C1 segment of cervical spinal cord (tissue), 14 donors: ENCODE results near the gene MSI2.

ENCODE experiments used
- DNase-seq, 14 donors: peaks; one replicate each; lab custom pipeline; 2025; lab: John Stamatoyannopoulos, UW

The MSI2 gene

DNA sequence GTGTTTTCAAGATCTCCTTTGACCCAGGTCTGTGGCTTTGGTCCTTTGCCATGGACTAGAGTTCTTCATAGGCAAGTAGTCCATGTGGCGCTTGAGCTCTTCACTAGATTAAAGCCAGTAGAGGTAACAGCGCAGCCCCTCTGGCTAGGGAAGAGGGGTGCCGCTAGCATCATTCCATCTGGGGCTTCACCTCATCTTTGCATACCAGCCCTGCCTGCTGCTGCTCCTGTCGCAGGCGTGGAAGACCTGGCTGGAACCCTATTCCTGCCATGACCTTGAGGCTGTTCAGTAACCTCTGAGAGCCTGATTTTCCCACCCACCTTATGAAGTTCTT, 198.4 kb downstream of the MSI2 start:
- DNase-seq, result no peak

DNA sequence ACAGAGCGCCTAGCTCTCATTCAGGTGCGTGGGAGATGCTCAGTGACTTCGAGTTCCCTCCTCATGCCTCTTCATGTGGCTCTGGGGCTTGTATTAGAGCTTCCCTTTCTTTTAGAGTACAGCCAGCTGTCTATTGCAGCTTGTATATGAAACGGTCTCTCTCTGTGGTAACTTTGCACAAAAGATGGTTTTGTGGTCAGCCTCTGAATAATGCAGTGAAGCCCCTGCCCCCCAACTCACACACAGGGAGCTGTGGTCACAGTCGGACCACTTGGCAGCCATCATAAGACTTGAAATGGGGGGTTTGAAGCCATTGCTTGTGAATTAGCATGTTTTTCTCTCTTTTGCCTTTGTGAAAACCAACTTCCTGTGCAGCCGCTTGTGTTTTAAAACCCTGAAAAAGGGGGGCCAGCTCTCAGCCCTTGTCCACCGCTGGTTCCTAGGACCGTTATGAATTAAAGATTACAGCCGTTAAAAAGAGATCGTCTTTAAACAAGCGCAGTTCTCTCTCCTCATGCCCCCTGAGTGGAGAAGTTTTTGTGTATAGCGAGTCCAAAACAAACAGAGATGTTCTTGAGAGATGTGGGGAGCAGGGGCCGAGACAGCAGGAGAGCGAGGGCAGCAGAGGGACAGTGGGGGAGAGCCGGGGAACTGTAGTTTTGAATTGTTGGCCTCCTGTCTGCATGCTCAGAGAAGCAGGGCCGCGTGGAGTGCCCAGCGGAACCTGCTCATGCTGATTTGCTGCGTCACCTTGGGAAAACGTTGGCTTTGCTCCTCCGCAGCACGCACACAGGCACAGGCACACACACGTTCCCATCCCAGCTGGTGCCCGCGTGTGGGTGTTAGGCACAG, 199.0 kb downstream of the MSI2 start:
- DNase-seq, result peak in 3 of 14 donors; percentile 26 to 63 (median 31)

DNA sequence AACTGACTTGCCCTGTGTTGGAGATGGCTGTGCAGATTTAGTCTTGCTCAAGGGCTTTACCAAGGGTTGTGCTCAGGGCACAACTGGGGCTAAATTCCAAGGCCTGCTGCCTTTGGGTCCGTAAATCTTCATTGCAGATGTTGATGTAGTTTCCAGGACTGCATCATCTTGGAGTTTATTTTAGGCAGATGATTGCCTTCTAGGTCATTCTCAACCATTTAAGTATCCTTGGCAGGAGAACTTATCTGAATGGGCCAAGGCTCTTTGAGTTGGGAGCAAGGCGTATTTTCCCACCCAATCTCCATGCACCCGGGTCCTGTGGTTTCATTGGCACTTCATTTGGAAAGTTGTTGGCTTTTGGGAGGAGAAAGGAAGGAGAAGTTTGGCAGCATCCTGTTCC, 200.3 kb downstream of the MSI2 start:
- no peak for DNase-seq

DNA sequence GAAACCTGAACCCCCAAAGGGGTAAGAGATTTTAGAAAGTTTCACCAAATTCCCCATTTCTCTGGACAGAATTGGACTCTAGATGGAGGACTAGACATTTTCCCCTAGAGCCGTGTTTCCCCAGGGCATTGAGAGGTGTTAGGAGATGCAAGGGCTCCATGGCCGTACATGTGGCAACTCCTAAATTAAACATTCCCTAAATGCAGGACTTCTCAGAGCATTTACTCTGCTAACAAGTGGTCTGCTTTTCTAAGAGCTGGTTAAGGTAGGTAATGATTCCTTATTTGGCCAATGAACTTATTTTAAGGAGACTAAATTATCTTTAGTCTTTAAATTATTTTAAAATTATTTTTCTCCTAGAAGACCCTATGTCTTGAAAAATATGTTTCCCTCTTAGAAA, 200.9 kb downstream of the MSI2 start:
- DNase-seq, result no peak

DNA sequence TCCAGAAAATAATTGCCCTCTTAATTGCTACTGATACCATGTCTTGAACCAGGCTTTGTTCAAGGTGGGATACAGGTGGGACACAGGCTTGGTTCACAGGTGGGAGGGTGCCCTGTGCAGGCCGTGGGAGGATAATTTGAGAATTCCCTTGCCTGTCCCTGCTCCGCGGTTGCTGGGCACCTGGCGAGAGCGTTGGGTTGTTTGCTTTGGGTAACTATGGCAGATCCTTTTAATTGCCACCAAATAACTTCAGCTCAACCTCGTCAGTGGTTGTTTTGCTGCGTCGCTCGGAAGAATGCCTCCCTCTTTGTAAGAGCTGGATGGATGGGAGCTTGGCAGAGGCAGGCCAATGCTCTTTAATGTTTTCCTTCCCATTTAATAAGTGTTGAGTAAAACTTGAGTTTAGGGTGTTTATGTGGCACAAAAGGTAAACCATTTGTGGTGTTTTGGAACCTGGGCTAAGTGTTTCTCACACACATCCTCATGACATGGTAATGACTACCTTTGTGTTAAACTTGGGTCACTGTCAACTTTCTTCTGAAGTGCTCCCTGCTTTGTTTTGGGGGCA, 202.5 kb downstream of the MSI2 start:
- DNase-seq, result no peak

DNA sequence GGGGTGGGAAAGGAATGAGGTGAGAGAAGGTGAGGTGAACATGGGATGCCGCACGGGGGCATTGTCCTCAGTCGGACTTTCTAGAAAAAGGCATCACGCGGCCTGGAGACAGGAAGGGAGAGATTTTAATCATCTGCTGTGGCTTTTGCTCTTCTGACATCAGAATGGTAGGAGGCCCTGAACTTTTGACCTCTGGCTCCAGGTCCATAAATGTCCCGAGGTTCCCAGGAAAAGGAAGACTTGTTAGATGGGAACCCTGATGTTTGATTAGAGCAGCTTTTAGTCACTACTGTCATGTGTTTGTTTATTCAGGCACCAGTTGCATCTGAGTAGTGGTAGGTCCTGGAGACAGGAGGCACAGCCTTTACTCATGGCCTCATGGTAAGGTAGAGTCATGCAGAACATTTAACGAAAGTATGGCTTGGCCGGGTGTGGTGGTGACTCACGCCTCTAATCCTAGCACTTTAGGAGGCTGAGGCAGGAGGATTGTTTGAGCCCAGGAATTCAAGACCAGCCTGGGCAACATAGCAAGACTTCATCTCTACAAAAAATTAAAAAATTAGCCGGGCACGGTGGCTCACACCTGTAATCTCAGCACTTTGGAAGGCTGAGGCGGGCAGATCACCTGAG, 203.1 kb downstream of the MSI2 start:
- DNase-seq, result no peak

DNA sequence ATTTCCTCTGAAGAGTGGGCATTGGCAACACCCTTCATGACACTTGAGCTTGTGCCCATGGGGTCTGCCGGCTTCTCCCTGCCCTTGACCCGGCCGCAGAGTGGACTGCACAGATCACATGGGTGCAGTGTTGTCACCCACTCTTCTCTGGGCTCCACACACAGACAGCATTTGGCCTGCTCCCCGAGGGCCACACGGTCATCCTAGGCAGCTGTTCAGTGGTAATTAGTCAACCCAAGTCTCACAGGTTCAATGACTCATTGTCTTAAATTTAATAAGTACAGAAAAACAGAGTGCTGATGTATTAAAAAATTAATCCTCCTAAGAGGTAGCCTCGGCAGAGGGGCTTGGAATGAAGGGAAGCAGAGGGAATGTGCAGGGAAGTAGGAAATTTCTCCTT, 204.8 kb downstream of the MSI2 start:
- no peak for DNase-seq

DNA sequence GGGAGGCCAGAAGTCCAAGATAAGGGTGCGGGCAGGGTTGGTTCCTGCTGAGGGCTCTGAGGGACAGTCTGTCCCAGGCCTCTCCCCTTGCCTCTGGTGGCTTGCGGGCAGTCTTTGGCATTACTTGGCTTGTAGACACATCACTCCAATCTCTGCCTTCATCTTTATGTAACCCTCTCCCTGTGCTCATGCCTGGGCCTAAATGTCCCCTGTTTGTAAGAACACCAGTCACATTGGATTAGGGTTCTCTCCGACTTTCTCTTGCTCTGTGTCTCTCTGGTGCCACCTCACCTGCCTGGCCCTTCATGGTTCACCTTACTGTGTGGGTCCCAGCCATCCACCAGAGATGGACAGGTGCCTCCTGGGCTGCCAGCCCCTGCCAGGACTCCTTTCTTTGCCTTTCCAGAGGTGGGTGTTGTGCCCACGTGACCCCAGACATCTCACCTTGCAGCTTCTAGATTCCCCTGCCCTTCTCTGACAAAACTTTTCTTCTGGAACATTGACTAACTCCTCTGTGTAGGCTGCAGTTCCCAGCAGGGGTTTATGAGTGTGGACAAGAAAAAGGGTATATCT, 205.8 kb downstream of the MSI2 start:
- DNase-seq, result no peak

DNA sequence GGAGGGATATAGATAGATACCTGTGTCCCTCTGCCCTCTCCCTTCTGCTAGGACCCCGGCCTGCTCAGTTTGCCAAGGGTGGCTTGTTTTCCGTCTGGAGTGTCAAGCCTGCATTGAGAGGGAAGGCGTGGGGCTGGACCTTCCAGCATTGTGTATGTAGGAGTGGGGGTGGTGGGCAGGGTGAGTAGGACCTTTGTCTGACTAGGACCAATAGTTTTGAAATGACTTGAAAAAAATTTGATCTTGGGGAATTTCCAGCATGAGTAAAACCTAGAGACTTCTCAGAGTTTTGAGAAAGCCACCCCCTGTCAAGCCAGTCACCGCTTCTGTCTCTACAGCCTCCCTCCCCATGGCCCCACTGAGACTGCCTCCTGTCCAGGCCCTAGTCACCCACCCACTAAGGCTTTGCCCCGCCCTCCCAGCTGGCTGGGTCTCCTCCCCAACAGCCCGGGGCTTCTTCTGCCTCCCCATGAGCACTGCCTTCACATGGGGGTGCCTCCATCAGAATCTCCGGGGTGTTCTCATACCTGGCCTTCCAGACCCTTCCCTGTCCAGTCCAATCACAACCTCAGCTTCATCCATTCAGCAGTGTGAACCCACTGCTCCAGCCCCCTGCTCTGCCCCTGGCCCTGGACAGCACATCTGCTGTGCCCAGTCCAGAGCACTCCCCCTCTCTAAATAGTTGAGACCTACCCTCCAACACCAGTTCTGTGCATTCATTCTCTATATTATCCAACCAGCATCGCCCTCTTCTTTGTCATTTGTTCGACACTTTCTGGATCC, 207.0 kb downstream of the MSI2 start:
- DNase-seq, result peak in 1 of 14 donors; percentile 22

DNA sequence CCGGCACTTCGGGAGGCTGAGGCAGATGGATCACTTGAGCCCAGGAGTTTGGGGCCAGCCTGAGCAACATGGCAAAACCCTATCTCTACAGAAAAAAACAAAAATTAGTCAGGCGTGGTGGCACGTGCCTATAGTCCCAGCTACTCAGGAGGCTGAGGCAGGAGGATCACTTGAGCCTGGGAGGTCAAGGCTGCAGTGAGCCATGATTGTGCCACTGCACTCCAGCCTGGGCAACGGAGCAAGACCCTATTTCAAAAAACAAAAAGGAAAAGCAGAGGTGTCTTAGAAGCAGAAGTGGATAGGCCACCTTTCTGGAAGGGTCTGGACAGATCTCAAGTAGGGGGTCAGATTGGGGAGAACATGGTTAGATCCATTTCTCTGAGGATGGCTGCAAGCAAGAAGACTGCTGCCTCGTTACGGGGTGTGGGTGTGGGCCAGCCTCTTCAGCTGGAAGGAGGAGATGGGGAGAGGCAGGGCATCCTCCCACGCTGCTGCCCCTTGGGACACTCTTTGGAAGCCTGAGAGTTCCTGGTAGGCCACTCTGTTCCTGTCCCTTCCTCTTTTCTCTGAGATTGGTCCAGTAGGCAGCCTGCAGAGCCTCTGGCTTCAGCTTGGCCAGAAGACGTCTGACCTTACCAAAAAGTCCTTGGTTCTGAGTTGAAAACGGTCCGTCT, 208.0 kb downstream of the MSI2 start:
- no peak for DNase-seq

DNA sequence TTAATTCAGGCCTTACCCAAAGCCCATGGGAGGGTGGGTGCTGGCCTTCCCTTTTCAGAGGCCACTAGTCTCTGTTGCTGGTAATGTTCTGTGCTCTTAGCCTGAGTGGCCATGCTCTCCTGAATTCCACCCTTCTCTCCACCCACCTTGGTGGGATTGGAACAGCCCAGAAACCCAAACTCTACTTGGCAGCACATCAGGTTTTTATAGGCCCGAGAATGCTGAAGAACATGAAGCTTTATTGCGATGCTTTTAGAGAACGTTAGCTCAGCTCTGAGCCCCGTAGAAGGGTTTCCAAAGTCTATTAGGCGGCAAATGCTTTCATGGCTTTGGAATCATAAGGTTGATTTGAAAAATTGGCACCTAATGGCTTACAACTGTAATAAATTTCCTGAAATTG, 209.3 kb downstream of the MSI2 start:
- DNase-seq, result no peak

DNA sequence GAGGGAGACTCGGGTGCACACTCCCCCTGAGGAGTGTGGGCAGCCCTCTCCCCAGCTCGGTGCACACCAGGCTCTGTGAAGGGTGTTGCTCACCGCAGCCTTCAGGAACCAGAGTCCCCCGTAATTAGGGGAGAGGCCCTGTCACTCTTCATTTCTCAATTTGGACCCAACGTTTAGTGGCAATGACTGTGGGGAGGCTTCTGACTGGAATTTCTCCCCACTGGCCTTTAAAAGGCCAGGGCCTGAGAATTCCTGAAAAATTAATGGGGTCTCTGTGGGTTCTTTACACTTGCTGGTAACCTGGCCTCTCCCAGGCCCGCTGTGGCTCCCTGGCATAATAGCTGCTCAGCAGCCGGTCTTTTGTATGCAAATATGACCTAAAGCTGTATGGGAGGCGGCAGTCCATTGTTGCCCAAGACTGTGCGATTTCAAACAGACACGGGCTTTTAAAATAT, 209.7 kb downstream of the MSI2 start:
- no peak for DNase-seq

DNA sequence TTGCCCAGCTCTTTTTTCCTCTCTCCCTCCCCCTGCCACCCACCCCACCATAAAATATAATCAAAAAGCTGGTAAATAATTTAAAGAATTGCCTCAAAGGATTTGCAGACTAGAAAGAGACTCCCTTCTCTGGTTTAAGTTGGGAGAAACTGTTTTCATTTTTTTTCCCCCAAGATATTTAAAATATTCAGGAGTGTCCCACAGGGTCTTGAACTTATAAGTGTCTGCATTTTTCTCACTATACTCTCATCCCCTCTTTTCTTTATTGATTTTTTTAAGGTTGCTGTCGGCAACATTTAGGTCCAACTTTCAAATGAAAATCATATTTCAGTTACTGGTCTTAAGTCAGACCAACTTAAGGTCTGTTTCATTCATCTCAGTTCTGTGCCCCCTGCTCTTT, 210.2 kb downstream of the MSI2 start:
- DNase-seq, result no peak

DNA sequence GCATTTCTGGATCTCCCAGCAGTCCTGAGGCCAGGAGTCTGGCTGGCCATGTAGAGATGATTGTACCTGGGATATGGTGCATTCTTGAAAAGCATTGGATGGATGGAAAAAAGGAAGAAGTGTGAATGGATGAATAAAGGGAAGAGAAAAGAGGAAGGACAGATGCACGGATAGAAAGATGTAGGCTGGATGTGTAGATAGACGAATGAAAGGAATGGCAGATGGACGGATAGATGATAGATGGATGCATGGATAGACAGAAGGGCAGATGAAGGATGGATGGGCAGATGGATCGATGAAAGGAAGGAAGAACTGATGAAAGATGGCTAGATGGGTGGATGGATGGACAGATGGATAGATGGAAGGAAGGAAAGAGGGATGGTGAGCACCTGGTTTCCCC, 210.9 kb downstream of the MSI2 start:
- DNase-seq, result no peak

DNA sequence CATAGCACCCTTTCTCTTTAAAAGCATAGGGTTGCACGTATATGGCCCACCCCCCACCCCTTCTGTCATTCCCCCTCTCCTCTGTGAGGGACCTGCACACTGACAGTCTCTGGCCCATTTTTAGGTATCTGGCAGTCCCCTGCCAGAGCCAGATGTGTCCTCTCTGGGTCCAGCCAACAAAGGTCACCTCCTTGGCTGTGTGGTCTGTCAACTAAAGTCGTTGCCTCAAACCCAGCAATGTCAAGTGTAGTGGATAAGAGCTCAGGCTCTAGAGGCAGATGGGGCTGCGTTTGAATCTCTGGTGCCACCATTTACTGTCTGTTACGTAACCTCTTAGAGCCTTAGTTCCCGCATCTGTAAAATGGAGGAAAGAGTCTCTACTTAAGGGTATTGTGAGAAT, 211.5 kb downstream of the MSI2 start:
- DNase-seq, result no peak

DNA sequence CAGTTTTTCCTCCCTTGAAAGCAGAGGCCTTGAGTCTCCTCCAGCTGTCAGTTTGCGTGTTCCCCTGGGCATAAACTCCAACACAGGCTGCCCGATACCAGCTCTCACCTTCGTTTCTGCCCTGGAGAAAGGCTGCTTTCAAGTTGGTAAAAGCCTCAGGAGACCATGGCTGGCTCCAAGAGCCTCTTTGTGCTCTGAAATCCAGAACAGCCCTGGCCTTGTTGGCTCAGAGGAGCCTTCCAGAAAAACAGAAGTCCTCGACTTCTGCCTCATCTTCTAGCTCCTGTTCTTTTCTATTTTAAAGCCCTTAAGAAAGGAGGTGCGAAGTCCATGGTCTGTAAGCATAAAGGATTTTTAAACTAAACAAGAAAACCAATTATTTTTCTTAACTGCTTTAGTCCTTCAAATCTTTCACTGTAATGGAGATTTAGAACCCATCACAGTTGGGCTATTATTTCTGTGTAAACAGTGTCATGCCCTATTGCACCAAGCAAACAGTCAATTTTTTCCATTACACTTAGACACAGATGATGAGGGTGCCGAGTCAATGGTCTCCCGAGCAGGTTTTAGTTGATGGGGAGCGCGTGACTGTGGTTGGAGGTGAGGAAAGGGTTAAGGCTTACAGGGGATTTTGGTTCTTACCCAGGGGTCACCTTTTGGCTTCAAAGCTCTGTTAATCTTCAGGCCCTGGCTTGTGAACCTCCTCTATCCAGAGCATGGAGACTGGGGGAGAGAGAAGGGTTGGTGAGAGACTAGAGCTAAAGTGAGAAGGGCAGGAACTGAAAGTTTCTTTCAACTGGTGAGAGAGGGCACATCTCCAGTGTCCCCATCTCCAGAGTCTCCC, 212.8 kb downstream of the MSI2 start:
- no peak for DNase-seq

DNA sequence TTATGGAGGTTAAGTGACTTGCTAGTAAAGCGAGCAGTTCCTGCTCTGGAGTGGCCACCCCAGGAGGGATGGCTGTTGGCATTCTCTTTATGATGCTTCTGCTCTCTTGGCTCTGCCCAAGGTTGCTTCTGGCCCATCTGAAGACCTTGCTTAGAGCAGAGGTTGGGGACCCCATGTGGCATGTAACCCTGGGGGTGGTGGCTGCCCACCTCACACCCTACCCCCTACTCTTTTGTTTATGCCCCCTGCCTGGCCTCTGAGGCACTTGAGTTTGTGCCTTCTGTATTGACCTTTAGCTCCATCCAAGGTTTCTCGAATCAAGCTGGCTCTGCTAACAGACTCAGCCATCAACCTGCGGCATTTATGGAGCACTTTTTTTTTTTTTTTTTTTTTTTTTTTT, 214.6 kb downstream of the MSI2 start:
- no peak for DNase-seq

DNA sequence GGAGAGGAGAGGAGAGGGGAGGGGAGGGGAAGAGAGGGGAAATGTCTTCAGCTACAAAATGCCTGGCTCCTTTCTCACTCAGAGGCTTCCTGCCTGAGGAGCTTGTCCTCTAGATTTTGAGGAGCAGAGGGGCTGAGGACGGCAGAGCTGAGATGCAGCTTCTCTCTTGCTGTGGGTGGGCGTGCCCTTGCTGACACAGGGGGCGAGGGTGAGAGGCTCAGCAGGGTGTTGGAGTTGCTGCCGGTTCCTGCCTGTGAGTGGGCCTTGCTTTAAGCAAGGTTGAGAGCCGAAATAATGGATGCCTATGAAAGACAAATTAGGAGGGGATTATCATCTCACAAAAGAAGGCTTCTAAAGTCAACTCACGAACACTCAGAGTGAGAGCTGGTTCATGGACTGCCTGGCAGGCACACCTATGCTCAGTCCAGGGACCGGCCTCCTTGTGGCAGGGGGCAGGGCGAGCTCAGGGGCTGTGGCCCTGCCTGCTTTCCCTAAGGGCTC, 215.6 kb downstream of the MSI2 start:
- no peak for DNase-seq

DNA sequence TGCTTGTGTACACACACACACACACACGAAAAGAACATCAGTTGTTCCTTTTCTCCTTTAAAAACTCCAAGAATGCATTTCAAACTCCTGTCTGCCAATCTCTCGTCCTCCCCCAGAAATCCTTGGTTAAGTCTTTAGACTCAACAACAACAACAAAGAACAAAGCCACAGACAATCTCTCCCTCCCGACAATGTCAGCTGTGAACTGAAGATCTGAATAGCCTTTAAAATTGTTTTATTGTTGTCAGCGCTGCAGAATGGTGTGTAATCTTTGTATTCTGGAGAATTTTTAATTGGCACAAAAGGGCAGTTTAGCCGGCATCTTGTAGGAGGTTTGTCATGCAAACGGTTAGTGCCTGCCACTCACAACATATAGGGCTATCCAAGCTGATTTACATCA, 219.5 kb downstream of the MSI2 start:
- no peak for DNase-seq
